SW480 (cell line): ENCODE measurements around the gene RAB7A.
"Not testable (repeated sequence)": the region's sequence is repeated elsewhere in the genome, so short reads cannot be mapped to it uniquely, and the experiment has no call there.

Source experiments
- DNase-seq: peaks from one replicate; pipeline ENCODE4 v3.0.0-alpha.2; 2016; ENCODE audit warnings: low spot score

RAB7A gene

GRCh38 chr3:128753715-128754114 lies 27.7 kb downstream of the RAB7A start:
- DNase-seq = no peak

GRCh38 chr3:128760042-128760441 lies 34.1 kb downstream of the RAB7A start:
- DNase-seq = no peak

DNA sequence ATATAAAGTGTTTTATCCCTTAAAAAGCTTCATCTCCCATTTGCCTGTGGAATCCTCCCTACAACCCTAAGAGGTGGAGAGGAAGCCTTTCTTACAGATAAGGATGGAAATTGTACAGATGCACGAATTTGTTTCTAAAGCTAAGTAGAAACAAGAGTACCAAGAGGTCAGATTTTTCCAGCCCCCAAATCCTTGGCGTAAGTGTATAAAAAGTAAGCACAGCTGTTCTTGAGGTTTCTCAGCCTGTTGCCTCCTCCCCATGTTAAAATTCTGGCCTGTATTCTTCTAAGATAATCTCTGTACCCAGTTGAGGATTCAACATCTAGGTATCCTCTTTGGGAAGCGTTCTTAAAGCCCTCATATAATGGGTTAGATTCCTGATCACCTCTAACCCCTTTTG lies 34.9 kb downstream of the RAB7A start:
- no peak for DNase-seq

DNA sequence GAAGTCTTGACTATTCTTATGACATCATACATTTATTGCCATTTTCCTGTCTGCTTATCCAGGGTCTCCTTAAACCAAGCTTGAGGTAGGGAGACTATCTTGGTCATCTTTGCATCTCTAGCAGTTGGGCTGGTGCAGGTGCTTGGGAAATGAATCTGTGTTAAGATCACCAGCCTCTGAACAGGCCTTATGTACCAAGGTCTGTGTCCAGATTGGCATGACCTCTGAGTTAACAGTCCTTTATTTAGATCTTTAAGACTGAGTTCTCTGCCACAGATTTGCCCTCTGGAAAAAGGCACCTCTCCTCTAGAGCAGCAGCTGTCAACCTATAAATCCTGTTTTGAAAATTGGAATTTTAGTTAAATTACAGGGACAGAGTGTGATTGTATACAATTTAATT lies 35.4 kb downstream of the RAB7A start:
- DNase-seq = no peak

DNA sequence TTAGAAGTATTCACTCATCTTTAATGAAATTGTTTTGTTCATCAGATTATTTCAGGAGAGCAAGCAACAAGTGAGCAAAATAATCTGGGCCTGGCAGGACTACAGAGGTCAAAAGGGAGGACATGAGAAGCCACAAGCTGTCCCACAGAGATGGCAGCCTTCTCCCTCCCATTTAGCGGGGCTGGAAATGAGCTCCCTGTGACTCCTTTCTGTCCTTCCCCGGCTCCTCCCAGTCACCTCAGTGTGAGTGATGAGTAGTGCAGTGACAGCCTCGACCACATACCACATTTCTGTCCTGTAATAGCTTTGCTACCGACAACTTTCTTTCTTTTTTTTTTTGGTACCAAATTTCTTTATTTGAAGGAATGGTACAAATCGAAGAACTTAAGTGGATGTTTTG lies 38.0 kb downstream of the RAB7A start:
- no peak for DNase-seq

DNA sequence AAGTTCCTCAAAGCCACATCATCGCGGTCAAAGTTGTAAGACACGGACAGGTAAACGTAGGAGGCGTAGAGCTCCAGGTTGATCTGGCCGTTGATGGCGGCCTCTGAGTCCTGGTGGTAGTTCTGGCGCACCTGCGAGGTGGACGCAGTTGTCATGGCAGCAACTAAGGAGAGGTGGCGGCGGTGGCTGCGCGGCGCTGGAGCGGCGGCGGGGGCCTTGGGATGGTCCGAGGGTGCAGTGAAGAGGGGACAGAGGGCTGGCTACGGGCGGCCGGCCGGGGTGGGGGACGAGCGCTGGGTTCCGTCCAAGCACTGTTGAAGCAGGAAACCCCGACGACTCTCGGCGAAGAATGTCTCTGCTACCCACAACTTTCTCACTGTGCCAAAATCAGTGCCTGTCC lies 38.9 kb downstream of the RAB7A start:
- no peak for DNase-seq

GRCh38 chr3:128767094-128767750 lies 41.2 kb downstream of the RAB7A start:
- DNase-seq = no peak

DNA sequence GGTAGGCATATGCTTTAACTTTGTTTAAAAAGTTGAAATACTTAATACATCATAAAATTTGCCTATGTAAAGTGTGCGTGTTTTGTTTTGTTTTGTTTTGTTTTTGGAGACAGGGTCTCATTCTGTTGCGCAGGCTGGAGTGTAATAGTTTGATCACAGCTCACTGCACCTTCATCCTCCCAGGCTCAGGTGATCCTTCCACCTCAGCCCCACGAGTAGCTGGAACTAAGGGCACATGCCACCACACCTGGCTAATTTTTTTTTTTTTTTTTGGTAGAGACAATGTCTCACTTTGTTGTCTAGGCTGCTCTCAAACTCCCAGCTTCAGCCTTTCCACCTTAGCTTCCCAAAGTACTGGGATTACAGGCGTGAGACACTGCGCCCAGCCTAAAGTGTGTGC lies 42.5 kb downstream of the RAB7A start:
- DNase-seq = no peak

DNA sequence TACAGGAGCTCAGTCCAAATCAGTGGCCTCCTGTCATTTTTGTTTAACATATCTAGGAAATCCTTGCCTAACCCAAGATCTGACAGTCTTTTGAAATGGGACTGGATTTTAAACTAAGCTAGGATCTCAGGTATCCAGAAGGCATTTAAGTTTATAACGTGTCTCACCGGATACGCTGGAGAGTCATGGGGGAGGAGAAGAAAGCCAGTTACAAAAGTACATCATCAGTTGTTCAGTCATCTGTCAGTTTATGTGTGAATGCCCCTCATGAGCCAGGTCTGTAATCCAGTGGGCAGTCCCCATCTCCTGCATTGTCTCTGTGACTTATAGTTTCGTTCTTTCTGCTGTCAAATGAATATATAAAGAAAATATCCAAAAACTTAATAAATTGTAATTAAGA lies 44.4 kb downstream of the RAB7A start:
- DNase-seq = no peak

DNA sequence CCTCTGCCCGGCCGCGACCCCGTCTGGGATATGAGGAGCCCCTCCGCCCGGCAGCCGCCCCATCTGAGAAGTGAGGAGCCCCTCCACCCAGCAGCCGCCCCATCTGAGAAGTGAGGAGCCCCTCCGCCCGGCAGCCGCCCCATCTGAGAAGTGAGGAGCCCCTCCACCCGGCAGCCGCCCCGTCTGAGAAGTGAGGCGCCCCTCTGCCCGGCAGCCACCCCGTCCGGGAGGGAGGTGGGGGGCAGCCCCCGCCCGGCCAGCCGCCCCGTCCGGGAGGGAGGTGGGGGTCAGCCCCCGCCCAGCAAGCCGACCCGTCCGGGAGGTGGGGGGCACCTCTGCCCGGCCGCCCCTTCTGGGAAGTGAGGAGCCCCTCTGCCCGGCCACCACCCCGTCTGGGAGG lies 47.2 kb downstream of the RAB7A start:
- DNase-seq = not testable (repeated sequence)

- DNase-seq = not testable (repeated sequence)
These were observed 47.6 kb downstream of the RAB7A start for GRCh38 chr3:128773592-128773991.

GRCh38 chr3:128775241-128775640 lies 49.3 kb downstream of the RAB7A start:
- DNase-seq = no peak

DNA sequence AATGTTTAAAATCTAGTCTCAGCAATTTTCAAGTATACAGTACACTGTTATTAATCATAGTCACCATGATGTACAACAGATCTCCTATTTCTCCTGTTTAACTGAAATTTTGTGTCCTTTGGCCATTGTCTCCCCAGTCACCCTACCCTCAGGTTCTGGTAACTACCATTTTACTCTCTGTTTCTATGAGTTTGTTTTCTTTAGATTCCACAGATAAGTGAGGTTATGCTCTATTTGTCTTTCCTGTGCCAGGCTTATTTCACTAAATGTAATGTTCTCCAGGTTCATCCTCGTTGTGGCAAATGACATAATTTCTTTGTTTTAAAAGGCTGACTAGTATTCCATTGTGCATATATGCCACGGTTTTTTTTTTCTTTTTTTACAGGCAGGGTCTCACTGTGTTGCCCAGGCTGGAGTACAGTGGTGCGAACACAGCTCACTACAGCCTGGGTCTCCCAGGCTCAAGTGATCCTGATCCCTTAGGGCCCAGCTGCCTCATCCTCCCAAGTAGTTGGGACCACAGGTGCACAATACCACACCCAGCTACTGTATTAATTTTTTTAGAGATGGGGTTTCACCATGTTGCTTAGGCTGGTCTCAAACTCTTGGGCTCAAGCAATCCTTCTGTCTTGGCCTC lies 50.0 kb downstream of the RAB7A start:
- DNase-seq = no peak

- DNase-seq = no peak
These were observed 54.3 kb downstream of the RAB7A start for GRCh38 chr3:128780101-128780837.

GRCh38 chr3:128781164-128781563 lies 55.2 kb downstream of the RAB7A start:
- DNase-seq = no peak

DNA sequence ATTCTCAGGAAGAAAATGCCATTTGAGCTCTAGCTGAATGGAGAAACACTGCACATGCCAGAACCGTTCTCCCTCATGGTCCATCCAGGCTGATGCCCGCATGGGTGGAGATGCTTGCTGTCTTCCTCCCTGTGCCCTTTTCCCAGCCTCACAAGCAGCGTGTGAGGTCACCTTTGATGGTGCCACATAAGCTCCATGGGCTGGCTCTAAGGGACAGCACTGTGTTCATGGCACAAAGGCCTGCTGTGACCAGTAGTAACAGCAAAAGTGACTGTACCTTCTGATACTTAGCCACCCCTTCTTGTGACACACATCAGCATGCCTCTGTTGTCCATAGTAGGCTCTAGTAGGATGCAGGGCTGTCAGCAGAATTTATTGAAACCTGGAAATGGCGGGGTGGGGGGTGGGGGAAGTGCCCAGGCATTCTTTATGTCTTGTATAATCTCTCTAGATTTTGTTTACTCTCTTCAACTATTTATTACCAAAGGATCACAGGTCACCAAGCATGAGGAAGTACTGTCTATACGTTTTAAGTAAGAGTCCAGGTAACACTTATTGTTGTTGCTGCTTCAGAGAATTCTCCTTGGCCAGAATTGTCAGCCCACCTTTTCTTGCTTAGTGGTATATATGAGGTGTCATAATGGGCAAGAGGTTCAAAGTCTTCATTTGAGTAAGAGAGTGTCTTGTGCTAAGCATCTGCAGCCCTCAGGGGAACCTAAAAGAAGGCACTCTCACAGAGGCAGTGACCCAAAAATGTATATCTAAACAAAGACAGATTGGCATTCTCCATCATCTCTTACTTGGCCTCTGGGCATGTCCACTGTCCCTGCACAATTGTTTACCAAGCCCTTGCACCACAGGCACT lies 56.5 kb downstream of the RAB7A start:
- no peak for DNase-seq

- DNase-seq = no peak
These were observed 57.8 kb downstream of the RAB7A start for GRCh38 chr3:128783774-128784173.

- peak; percentile 18 for DNase-seq
These were observed 58.2 kb downstream of the RAB7A start for GRCh38 chr3:128784232-128784631.

DNA sequence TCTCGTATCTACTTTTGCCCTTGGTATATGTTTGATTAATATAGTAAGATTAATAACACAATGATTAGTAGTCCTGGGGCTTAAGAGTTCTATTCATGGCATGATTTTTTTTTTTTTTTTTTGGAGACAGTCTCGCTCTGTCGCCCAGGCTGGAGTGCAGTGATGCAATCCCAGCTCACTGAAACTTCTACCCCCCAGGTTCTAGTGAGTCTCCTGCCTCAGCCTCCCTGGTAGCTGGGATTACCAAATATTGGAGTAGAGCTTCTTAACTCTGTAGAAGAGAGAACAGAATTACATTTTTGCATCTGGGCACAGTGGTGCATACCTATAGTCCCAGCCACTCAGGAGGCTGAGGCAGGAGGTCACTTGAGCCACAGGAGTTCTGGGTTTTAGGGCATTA lies 58.9 kb downstream of the RAB7A start:
- DNase-seq = no peak

GRCh38 chr3:128786434-128787020 lies 60.5 kb downstream of the RAB7A start:
- DNase-seq = no peak

DNA sequence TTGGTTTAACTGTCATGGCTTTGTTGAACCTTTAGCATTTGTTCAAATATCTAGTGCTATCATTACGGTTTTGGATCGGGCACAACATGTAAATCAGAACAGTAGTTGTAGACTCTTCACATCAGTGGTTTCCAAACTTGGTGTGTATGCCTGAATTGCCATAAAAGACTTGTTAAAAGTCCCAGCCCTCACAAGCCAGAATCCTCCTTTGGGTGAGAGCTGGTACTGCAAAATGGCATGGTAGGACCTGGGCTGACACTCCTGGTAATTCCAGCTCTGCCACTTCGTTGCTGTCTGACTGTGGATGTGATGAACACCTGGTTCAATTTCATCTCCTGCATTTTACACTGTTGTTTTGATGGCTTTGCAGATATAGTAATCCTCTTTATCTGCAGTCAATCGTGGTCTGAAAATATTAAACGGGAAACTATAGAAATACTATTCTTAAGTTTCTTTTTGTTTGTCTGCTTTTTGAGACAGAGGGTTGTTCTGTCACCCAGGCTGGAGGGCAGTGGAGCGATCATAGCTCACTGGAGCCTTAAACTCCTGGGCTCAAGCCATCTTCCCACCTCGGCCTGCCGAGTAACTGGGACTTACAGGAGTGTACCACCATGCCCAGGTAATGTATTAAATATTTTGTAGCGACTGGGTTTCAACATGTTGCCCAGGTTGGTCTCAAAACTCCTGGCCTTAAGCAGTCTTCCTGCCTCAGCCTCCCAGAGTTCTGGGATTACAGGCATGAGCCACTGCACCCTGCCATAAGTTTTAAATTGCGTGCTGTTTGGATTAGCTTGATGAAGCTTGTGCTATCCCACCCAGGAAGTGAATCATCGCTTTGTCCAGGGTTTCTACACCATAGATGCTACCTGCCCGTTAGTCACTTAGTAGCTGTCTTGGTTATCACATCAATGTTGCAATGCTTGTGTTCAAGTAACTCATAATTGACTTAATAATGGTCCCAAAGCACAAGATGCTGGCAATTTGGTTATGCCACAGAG lies 61.6 kb downstream of the RAB7A start:
- DNase-seq = peak; percentile 33
